Psoas muscle (tissue), 8 donors: ENCODE data around the gene FYB1. TPM values are rescaled to one million over a fixed set of nuclear protein-coding genes. Genes with fewer than 3 reads are reported as not detected.

ENCODE experiments used
- ATAC-seq, 4 donors: fragments of 200-7000 bp; cut with Tn5 transposase; one replicate each; pipeline ENCODE4 v1.9.1; 2020; ENCODE audit warnings: moderate library complexity in 3 of 4, mild to moderate bottlenecking in 2 of 4
- DNase-seq, 2 donors: peaks; one replicate each; pipeline ENCODE4 v3.0.0-alpha.2; 2020
- H3K27ac ChIP-seq: fragments of 200-600 bp; one replicate; pipeline ENCODE4 v1.8.0; 2022
- H3K27me3 ChIP-seq, 3 donors: fragments of 200-600 bp in 1 of 3; one replicate each; pipeline versions ENCODE4 v1.6.1 to v1.8.0; 2013 to 2022; ENCODE audit warnings: low read length in 2 of 3, mild to moderate bottlenecking in 2 of 3, moderate library complexity in 1 of 3; ENCODE audit not compliant: insufficient read depth in 3 of 3
- H3K36me3 ChIP-seq, 2 donors: fragments of 200-600 bp in 1 of 2; one replicate each; pipeline versions ENCODE4 v1.6.1 to v1.8.0; 2013 to 2022; ENCODE audit warnings: low read depth in 1 of 2, mild to moderate bottlenecking in 1 of 2, moderate library complexity in 1 of 2; ENCODE audit not compliant: insufficient read depth in 1 of 2
- H3K4me1 ChIP-seq: fragments of 200-600 bp; one replicate; pipeline ENCODE4 v1.8.0; 2022
- H3K4me3 ChIP-seq: fragments of 200-600 bp; one replicate; pipeline ENCODE4 v1.8.0; 2022; ENCODE audit warnings: mild to moderate bottlenecking
- H3K9me3 ChIP-seq: fragments of 200-600 bp; one replicate; pipeline ENCODE4 v1.8.0; 2022
- CTCF ChIP-seq: fragments of 200-600 bp; IDR thresholded peaks from one replicate; pipeline ENCODE4 v1.8.0; 2022; ENCODE audit warnings: antibody characterized with exemption
- WGBS, 3 donors: extraction: QIAGEN DNeasy Blood & Tissue Kit; methylation state at CpG; one replicate each; pipeline versions ENCODE4 v1.1.6 to v1.1.7; 2013; 5-methylcytosine and 5-hydroxymethylcytosine counted together
- intact Hi-C, 2 donors: fragments of 100-400 bp; cut with DNase I; formaldehyde crosslinking; loops; one replicate each; pipeline versions ENCODE4 v1.11.0 to v1.14.2; 2022
- polyA plus RNA-seq, 3 donors: library from polyadenylated mRNA; stranded (reverse); fragments of 200-250 nt; gene quantifications; one replicate each; pipeline ENCODE4 v1.2.3, GENCODE V29; 2013
- total RNA-seq, 4 donors: library from RNA; stranded (reverse); fragmentation: NEBNext Ultra II Directional in 2 of 4; extraction: Animal tissue kit (Norgen Biotek cat#: 25700) in 2 of 4; gene quantifications; one replicate each; pipeline versions ENCODE4 v1.2.1 to v1.2.4, GENCODE V29; 2021 to 2023
- donor health status: healthy with polysubstance abuse.
- donor health status: DM: no; HTN: no; CAD: no; lungs with moderate emphysema.
- donor health status: Bipolar disorder and iron deficiency.
- donor health status: healthy.
- donor health status: DM: yes; HTN: yes; CAD: no.
- donor health status: DM: no; HTN: no; CAD: no.
- donor health status: DM: no; HTN: no; CAD: no.
- donor health status: DM: yes; HTN: yes; CAD: no.

Gene FYB1
- total and polyA plus RNA-seq, 7 donors, result 0.22 to 3.2 (median 1.3) TPM

GRCh38 chr5:39137819-39138451, 81.4 kb downstream of the FYB1 start:
- TF ChIP-seq CTCF, result no peak
- WGBS, 3 donors, result 61 to 70% (median 62%) methylated on average over 9 of the region's 9 CpGs
- no peak for DNase-seq
- Histone ChIP-seq H3K27ac (no peak overlapping the region), H3K9me3 (no peaks in the 10 kb centered on the region), H3K4me1 (no peaks in the 10 kb centered on the region), H3K27me3 (no peaks in the 10 kb centered on the region), H3K4me3 (no peak overlapping the region), H3K36me3 (no peaks in the 10 kb centered on the region)
- no peak for ATAC-seq
- intact Hi-C loops, result no loop called here

- WGBS, 3 donors, result 87 to 93% (median 92%) methylated on average over 2 of the region's 2 CpGs
- TF ChIP-seq CTCF, result no peak
- no peaks in the 10 kb centered on the region for H3K36me3 ChIP-seq
- H3K4me3 ChIP-seq, result no peak overlapping the region
- DNase-seq (no peak), ATAC-seq (no peak)
- H3K9me3 ChIP-seq, result no peaks in the 10 kb centered on the region
- no peaks in the 10 kb centered on the region for H3K4me1 ChIP-seq
- H3K27me3 ChIP-seq, result no peaks in the 10 kb centered on the region
- intact Hi-C loops, result no loop called here
- H3K27ac ChIP-seq, result no peak overlapping the region
These were observed 82.0 kb downstream of the FYB1 start for GRCh38 chr5:39137391-39137790.

GRCh38 chr5:39132792-39133191, 86.6 kb downstream of the FYB1 start:
- ATAC-seq (no peak), DNase-seq (no peak)
- Histone ChIP-seq H3K36me3 (no peaks in the 10 kb centered on the region), H3K4me1 (no peaks in the 10 kb centered on the region), H3K4me3 (no peak overlapping the region), H3K27me3 (no peaks in the 10 kb centered on the region), H3K27ac (no peak overlapping the region), H3K9me3 (no peaks in the 10 kb centered on the region)
- 63 to 80% (median 75%) methylated on average over 3 of the region's 3 CpGs for WGBS, 3 donors
- no peak for TF ChIP-seq CTCF
- intact Hi-C loops, result no loop called here

- DNase-seq, result no peak
- no peak for ATAC-seq
- no peak overlapping the region for H3K27ac ChIP-seq
- H3K4me1 ChIP-seq, result no peaks in the 10 kb centered on the region
- H3K27me3 ChIP-seq, result peaks cover 0 to 2% (median 0%) of the 10 kb centered on the region in 3 donors
- no peaks in the 10 kb centered on the region for H3K9me3 ChIP-seq
- no peaks in the 10 kb centered on the region for H3K36me3 ChIP-seq
- no peak for TF ChIP-seq CTCF
- no peak overlapping the region for H3K4me3 ChIP-seq
- intact Hi-C loops, result no loop called here
- 18 to 32% (median 23%) methylated on average over 3 of the region's 3 CpGs for WGBS, 3 donors
These were observed 87.3 kb downstream of the FYB1 start for GRCh38 chr5:39132128-39132447.
